Inflammatory macrophage (primary cell): ENCODE data around the gene GRIK5.

Experiments used
- DNase-seq, 2 donors: peaks; one replicate each; pipeline ENCODE4 v3.0.0-alpha.2; 2020 to 2022

The GRIK5 gene

GRCh38 chr19:41981724-41982123 lies 88.3 kb downstream of the GRIK5 start:
- DNase-seq: no peak

GRCh38 chr19:41978470-41978869 lies 91.5 kb downstream of the GRIK5 start:
- DNase-seq: no peak

GRCh38 chr19:41977916-41978315 lies 92.1 kb downstream of the GRIK5 start:
- DNase-seq: no peak

- DNase-seq: no peak
Observed at GRCh38 chr19:41974652-41975051, 95.4 kb downstream of the GRIK5 start.

- DNase-seq: no peak
Observed at GRCh38 chr19:41971363-41971762, 98.6 kb downstream of the GRIK5 start.

- DNase-seq: no peak
Observed at GRCh38 chr19:41969772-41970458, 100.1 kb downstream of the GRIK5 start.

GRCh38 chr19:41968751-41969595 lies 101.0 kb downstream of the GRIK5 start:
- no peak for DNase-seq

- peak in 1 of 2 donors; percentile 3 for DNase-seq
Observed at GRCh38 chr19:41967054-41967783, 102.8 kb downstream of the GRIK5 start.

- DNase-seq: no peak
Observed at GRCh38 chr19:41965106-41965505, 104.9 kb downstream of the GRIK5 start.

- DNase-seq: no peak
Observed at GRCh38 chr19:41960973-41961372, 109.0 kb downstream of the GRIK5 start.

GRCh38 chr19:41959056-41960053 lies 110.7 kb downstream of the GRIK5 start, which contains the start of gene RABAC1:
Gene RABAC1, minus strand, starts transcription at chr19:41959321. Its CDS starts 29 bp downstream, at chr19:41959292.
- peak; percentile 76 to 85 for DNase-seq

GRCh38 chr19:41958367-41959055 lies 111.5 kb downstream of the GRIK5 start:
- DNase-seq: peak; percentile 25 to 47

GRCh38 chr19:41957838-41958366 lies 112.1 kb downstream of the GRIK5 start:
- DNase-seq: peak; percentile 75 to 81

- no peak for DNase-seq
Observed at GRCh38 chr19:41957161-41957837, 112.7 kb downstream of the GRIK5 start.

GRCh38 chr19:41956621-41957020 lies 113.4 kb downstream of the GRIK5 start:
- DNase-seq: no peak

GRCh38 chr19:41955521-41955920 lies 114.5 kb downstream of the GRIK5 start:
- no peak for DNase-seq

- DNase-seq: peak; percentile 77 to 78
Observed at GRCh38 chr19:41951686-41952172, 118.3 kb downstream of the GRIK5 start.
